Kidney epithelial cell (primary cell): Measurements from ENCODE around the gene WRAP73. TPM values are rescaled to one million over a fixed set of nuclear protein-coding genes. Genes with fewer than 3 reads are reported as not detected.

Experiments used
- DNase-seq: peaks from one replicate; pipeline ENCODE4 v3.0.0-alpha.2; 2010; ENCODE audit warnings: low read depth
- H3K27me3 ChIP-seq: 2 replicates; pipeline ENCODE4 v1.6.0; 2011; ENCODE audit warnings: low read length; ENCODE audit not compliant: control insufficient read depth, insufficient read depth
- H3K36me3 ChIP-seq: 2 replicates; pipeline ENCODE4 v1.5.1; 2011; ENCODE audit warnings: low read length; ENCODE audit not compliant: control insufficient read depth, insufficient read depth
- H3K4me3 ChIP-seq: 2 replicates; pipeline ENCODE4 v1.5.1; 2011; ENCODE audit warnings: low read depth, mild to moderate bottlenecking, control low read depth, low read length
- CTCF ChIP-seq: IDR thresholded peaks from 2 replicates; pipeline ENCODE4 v1.5.1; 2011; ENCODE audit warnings: mild to moderate bottlenecking, moderate library complexity, low read length, control low read depth, inconsistent platforms; ENCODE audit not compliant: insufficient read depth, poor library complexity, severe bottlenecking
- total RNA-seq: library from RNA; depleted of rRNA; stranded (reverse); fragments of >200 nt; gene quantifications from 2 replicates; pipeline ENCODE4 v1.2.3, GENCODE V29; 2015

WRAP73 gene
- total RNA-seq, 1 donor from 2014 or later = 35.2 TPM

GRCh38 chr1:3696689-3697088, 46.8 kb upstream of the WRAP73 start:
- Histone ChIP-seq H3K27me3 (peaks cover 52% of the 10 kb centered on the region), H3K36me3 (no peaks in the 10 kb centered on the region), H3K4me3 (no peak overlapping the region)
- no peak for DNase-seq
- no peak for TF ChIP-seq CTCF

- peaks cover 46% of the 10 kb centered on the region for H3K27me3 ChIP-seq
- no peaks in the 10 kb centered on the region for H3K36me3 ChIP-seq
- no peak overlapping the region for H3K4me3 ChIP-seq
- DNase-seq = no peak
- peak; percentile 83 for TF ChIP-seq CTCF
Observed at GRCh38 chr1:3695326-3696217, 45.7 kb upstream of the WRAP73 start.

- Histone ChIP-seq H3K36me3 (no peaks in the 10 kb centered on the region), H3K27me3 (peaks cover 34% of the 10 kb centered on the region), H3K4me3 (no peak overlapping the region)
- no peak for TF ChIP-seq CTCF
- DNase-seq = no peak
Observed at GRCh38 chr1:3693321-3693720, 43.4 kb upstream of the WRAP73 start.

- no peak for DNase-seq
- Histone ChIP-seq H3K27me3 (peaks cover 33% of the 10 kb centered on the region), H3K36me3 (no peaks in the 10 kb centered on the region), H3K4me3 (no peak overlapping the region)
- no peak for TF ChIP-seq CTCF
Observed at GRCh38 chr1:3692598-3692997, 42.7 kb upstream of the WRAP73 start.

- Histone ChIP-seq H3K36me3 (no peaks in the 10 kb centered on the region), H3K27me3 (peaks cover 24% of the 10 kb centered on the region), H3K4me3 (no peak overlapping the region)
- no peak for TF ChIP-seq CTCF
- no peak for DNase-seq
Observed at GRCh38 chr1:3691421-3692204, 41.7 kb upstream of the WRAP73 start.
